ENCODE data around the gene C14orf132.

Gene C14orf132

GRCh38 chr14:96098999-96099335 is 59.8 kb downstream of the C14orf132 start:
- no peak for TF ChIP-seq CTCF (IDR thresholded peaks at IDR 0.05; ENCODE audit: borderline replicate concordance, insufficient read depth, low read depth, low read length)
- H3K4me3 ChIP-seq (ENCODE audit: low read depth, low read length): no peak overlapping the region

GRCh38 chr14:96100161-96101064 is 61.3 kb downstream of the C14orf132 start:
- peak; percentile 70 for TF ChIP-seq CTCF (IDR thresholded peaks at IDR 0.05; ENCODE audit: borderline replicate concordance, insufficient read depth, low read depth, low read length)
- H3K4me3 ChIP-seq (ENCODE audit: low read depth, low read length): no peak overlapping the region

- H3K4me3 ChIP-seq (ENCODE audit: low read depth, low read length): no peak overlapping the region
- TF ChIP-seq CTCF (IDR thresholded peaks at IDR 0.05; ENCODE audit: borderline replicate concordance, insufficient read depth, low read depth, low read length): no peak
These were observed 63.1 kb downstream of the C14orf132 start for GRCh38 chr14:96102081-96102856.

GRCh38 chr14:96103075-96103474 is 63.9 kb downstream of the C14orf132 start:
- TF ChIP-seq CTCF (IDR thresholded peaks at IDR 0.05; ENCODE audit: borderline replicate concordance, insufficient read depth, low read depth, low read length): no peak
- H3K4me3 ChIP-seq (ENCODE audit: low read depth, low read length): no peak overlapping the region

GRCh38 chr14:96103560-96104460 is 64.6 kb downstream of the C14orf132 start:
- no peak overlapping the region for H3K4me3 ChIP-seq (ENCODE audit: low read depth, low read length)
- TF ChIP-seq CTCF (IDR thresholded peaks at IDR 0.05; ENCODE audit: borderline replicate concordance, insufficient read depth, low read depth, low read length): no peak

- no peak for TF ChIP-seq CTCF (IDR thresholded peaks at IDR 0.05; ENCODE audit: borderline replicate concordance, insufficient read depth, low read depth, low read length)
- no peak overlapping the region for H3K4me3 ChIP-seq (ENCODE audit: low read depth, low read length)
These were observed 65.4 kb downstream of the C14orf132 start for GRCh38 chr14:96104469-96105057.

Measured in GM12875 (cell line).